Activated CD4-positive, alpha-beta T cell treated with anti-CD3 and anti-CD28 coated beads, Interleukin-2, amount 50 U/mL, for 4 hours (primary cell): ENCODE data around the gene EIF4EBP2.

Experiments
- DNase-seq, 2 experiments: peaks; one replicate each; pipeline ENCODE4 v3.0.0-alpha.2; 2020

Gene EIF4EBP2

DNA sequence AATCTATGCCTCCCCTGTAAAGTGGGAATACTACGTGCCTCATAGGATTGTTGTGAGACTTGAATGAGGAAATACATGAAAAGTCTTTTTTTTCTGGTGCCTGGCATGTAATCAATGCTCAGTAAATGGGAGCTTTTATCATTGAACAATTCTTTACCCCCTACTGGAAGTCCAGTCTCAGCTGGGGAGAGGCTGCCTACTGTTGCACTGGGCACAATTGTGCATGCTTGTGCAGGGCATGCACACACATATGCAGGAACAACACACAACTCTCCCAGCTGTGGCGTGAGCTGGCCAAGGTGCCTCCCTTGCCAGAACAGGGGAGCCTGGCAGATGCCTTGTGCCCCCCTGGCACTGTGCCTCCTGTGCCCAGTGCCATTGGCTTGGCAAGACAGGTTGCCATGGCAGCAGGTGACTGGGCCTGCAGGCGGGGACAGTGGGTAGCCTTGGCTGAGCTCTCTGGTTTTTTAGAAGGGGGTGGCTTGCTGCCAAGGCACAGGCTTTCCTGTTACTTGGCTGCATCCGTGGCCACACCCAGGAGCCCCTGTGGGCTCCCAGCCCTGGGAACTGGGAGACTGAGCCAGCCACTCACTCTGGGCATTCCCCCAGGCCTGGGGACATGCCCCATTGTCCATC lies 58.5 kb downstream of the EIF4EBP2 start:
- no peak for DNase-seq

DNA sequence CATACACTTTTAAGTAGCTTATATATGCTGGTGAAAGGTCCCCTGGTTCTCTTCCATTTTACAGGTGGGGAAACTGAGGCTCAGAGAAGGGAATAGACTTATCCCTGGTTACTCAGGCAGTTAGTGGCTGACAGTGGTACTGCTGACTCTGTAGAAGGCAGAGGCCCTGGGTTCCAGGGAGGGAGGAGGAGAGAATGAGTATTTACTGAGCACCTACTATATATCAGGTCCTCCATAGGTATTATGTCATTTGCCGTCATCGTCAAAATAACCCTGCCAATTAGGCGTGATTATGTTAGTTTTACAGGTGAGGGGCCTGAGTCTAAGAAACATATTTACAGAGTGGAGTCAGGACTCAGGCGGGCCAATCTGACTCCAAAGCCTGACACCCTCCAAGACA lies 61.3 kb downstream of the EIF4EBP2 start:
- DNase-seq = no peak

DNA sequence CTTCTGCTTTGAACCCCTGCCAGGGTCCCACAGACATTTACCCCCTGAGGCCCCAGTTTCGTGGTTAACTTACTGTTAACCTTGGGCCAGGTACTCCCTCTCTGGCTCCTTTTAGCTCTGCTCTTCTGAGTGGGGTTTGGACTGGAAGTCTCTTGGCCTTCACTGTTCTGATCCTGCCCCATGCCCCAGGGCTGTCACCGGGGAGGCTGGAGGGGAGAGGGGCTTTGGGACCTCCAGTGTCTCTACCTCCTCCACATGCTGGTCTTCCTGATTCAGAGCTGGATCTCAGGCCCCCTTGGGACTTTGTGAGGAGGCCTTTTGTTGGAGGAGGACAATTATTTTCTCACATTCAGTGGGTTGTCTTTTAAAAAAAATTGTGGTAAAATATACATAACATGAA lies 61.9 kb downstream of the EIF4EBP2 start:
- DNase-seq = no peak

DNA sequence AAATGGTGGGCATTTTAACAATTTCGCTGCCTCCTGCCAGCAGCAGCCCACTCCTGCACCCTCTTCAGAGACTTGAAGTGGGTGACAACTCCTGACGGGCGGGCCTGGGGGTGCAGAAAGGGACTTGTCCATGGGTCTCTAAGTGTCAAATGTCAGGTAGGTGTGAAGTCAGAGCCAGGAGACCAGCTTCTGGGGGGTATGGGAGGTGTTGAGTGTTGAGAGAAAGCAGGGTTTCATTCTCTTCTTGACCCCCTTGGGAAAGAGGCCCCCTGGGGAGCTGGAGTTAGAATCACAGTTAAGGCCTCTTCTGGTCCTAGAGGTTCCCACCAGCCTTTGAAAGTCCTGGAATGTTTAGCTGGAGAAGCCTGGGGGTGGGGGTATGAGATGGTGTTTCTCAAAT lies 63.0 kb downstream of the EIF4EBP2 start:
- no peak for DNase-seq

DNA sequence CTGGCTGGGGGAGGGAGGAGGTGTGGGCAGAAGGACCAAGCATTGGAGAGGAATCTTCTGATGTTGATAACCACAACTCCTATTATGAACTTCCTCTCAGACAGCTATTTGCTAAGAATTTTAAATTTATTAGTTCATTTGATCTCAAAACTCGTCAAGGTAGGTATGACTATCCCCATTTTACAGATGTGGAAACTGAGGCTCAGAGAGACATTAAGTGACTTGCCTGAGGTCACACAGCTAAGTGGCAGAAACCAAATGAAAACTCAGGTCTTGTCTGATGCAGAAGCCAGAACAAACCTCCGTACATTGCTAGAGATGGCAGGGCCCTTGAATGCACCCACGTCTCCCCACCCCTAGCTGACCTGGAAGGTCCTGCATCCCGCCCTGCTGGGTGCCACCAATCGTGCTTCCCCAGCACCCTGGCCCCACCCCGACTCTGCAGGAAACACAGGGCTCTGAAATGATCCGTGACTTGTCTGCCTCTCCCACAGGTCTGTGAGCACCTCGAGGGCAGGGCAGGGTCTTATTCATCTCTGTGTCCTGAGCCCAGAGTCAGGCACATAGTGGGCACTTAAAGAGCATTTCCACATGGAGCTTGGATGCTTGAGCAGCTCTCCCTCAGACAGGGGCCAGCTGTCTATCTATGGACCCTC lies 69.0 kb downstream of the EIF4EBP2 start:
- DNase-seq = no peak

DNA sequence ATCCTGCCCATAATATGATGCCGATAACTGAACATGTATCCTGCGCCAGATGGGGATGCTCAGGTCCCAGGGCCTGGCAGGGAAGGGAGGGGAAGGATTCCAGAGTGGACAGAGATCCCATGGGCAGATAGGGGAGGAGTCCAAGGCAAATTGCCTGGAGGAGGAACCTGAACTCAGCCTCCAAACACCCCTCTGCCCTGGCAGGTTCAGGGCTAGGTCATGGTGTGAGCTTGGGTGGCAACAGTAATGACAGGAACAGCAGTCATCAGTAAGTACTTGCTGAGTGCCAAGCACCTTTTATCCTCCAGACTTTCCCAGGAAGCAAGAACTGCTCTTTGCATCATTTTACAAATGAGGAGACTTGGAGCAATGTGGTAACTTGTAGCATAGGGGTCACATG lies 70.8 kb downstream of the EIF4EBP2 start:
- DNase-seq = no peak

DNA sequence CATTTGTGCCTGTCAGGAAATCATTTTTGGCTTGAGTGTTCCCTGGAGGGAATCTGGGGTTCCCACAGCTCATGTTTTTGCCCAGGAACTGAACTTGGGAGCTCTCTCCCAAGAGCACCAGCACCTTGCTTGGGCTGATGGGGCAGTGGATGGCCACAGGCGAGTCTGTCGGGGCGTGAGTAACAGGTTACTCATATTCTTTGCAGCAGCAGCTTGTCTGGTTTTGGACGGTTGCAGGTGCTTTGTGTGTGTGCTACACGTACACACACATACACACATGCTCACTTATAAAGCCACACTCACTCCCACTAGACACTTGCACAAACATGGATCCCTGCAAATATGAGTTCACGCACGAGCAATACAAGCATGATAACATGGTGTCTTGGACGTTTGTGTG lies 71.7 kb downstream of the EIF4EBP2 start:
- no peak for DNase-seq

DNA sequence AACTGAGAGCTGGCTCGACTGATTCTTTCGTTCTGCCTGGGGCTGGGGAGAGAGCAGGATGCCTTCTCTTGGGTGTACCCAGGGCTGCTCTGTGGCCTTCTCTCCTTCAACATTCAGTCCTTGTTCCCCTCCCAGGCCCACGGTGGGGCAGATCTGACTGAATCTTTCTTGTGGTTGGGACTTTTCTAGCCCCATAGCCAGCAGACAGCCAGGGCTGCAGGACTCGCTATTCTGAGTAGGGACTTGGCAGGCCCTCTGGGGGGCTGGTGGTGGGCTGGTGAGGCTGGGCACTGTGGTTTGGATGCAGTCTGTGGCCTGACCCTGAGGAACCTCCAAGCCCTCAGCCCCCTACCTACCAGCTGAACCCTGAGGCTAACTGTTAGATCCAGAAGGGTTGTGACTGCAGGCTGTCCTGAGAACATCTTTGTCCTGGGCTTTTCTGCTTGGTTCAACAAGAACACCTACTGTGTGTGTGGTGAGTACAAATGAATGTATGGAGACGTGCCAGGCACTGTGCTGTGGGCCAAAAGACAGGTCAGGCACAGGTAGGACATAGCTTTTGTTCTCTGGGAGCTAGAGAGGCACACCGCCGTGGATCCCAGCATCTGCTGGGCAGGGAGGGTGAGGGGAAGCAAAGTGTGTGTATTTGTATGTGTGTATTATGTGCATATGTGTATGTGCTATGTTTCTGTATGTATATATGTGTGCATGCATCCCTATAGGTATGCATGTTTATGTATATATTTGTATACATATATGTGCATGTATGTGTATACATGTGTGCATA lies 72.5 kb downstream of the EIF4EBP2 start:
- DNase-seq = no peak

DNA sequence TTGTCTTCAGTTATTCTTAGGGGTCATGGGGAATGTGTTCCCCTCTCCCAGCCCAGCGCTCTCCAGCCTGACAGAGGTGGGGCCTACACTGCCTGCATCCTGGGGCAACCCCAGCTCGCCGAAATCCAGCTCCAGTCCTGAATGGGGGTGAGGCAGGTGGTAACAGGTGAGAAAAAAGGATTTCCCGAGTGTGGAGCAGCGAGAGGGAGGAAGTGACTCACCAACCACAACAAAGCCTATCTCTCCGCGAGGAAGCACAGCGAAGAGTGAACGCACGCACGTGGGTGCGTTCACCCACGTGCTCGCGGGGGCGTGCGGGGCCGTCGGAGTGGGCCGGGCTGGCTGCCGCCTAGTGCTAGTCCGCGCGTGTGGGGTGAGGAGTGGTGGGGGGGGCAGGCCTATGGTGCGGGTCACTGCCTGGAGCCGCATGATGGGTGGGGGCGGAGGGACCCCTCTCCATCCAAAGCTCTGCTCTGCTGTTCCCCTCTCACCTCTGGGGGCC lies 73.8 kb downstream of the EIF4EBP2 start:
- peak; percentile 83 to 86 for DNase-seq
